ENCODE measurements around the gene C4B. TPM values are rescaled to one million over a fixed set of nuclear protein-coding genes. Genes with fewer than 3 reads are reported as not detected.
"Not testable (repeated sequence)": the region's sequence is repeated elsewhere in the genome, so short reads cannot be mapped to it uniquely, and the experiment has no call there.

Gene C4B
- total RNA-seq, result 100 to 1,000 TPM in 3 of 4 donors, 10 to 100 TPM in 1; 15.4 to 912 (median 204) TPM

GRCh38 chr6:32014547-32014946 lies at the start of gene C4B:
Gene C4B (plus strand): TSS chr6:32014795. CDS start chr6:32014846, 51 bp downstream.
- peak; percentile 38 for ATAC-seq (ENCODE audit: low FRiP score)
- DNase-seq (ENCODE audit: low spot score), result not testable (repeated sequence)

GRCh38 chr6:31965700-31966099 lies 48.9 kb upstream of the C4B start:
- DNase-seq (ENCODE audit: low spot score) (no peak), ATAC-seq (ENCODE audit: low FRiP score) (no peak)
- no peak for TF ChIP-seq CTCF (IDR thresholded peaks at IDR 0.05)

GRCh38 chr6:31966506-31966905 lies 48.1 kb upstream of the C4B start:
- no peak for DNase-seq (ENCODE audit: low spot score)
- no peak for TF ChIP-seq CTCF (IDR thresholded peaks at IDR 0.05)
- ATAC-seq (ENCODE audit: low FRiP score), result no peak

GRCh38 chr6:31966997-31967925 lies 47.3 kb upstream of the C4B start:
- ATAC-seq (ENCODE audit: low FRiP score), result no peak
- DNase-seq (ENCODE audit: low spot score), result no peak
- TF ChIP-seq CTCF (IDR thresholded peaks at IDR 0.05), result no peak

GRCh38 chr6:31967926-31968320 lies 46.7 kb upstream of the C4B start:
- TF ChIP-seq CTCF (IDR thresholded peaks at IDR 0.05), result no peak
- ATAC-seq (ENCODE audit: low FRiP score) (no peak), DNase-seq (ENCODE audit: low spot score) (no peak)

GRCh38 chr6:31968326-31968725 lies 46.3 kb upstream of the C4B start:
- DNase-seq (ENCODE audit: low spot score) (no peak), ATAC-seq (ENCODE audit: low FRiP score) (no peak)
- TF ChIP-seq CTCF (IDR thresholded peaks at IDR 0.05), result no peak

- no peak for ATAC-seq (ENCODE audit: low FRiP score)
- DNase-seq (ENCODE audit: low spot score), result no peak
- TF ChIP-seq CTCF (IDR thresholded peaks at IDR 0.05), result no peak
Observed at GRCh38 chr6:31968791-31969711, 45.5 kb upstream of the C4B start.

All from omental fat pad (tissue), 4 donors.